Mesenteric fat pad (tissue), 1 donor: Measurements from ENCODE around the gene PTGES3L. TPM values are rescaled to one million over a fixed set of nuclear protein-coding genes. Genes with fewer than 3 reads are reported as not detected.
A peak's percentile ranks its signal among the peaks of the same experiment; 100 is the strongest.

Experiments used
- DNase-seq: peaks from one replicate; pipeline ENCODE4 v3.0.0-alpha.2; 2020; ENCODE audit warnings: low spot score
- long read RNA-seq: library from polyadenylated mRNA; unstranded; transcript quantifications from one replicate; pipeline ENCODE4 v2.0.0, GENCODE V29; 2020
- total RNA-seq: library from RNA; stranded (reverse); fragmentation: NEBNext Ultra II Directional; extraction: Animal tissue kit (Norgen Biotek cat#: 25700); gene quantifications from one replicate; pipeline ENCODE4 v1.2.1, GENCODE V29; 2021
- donor health status: DM: yes; HTN: yes; CAD: no.

The PTGES3L gene
- total RNA-seq, result not detected
- long read RNA-seq, result 0 reads

- DNase-seq, result peak; percentile 87
Observed at GRCh38 chr17:42979511-42980273, at the start of gene PTGES3L. PTGES3L (minus strand) TSS chr17:42980080; CDS start chr17:42980053, 27 bp downstream.

GRCh38 chr17:43028221-43028861 lies 48.5 kb upstream of the PTGES3L start:
- no peak for DNase-seq

GRCh38 chr17:43027091-43028032 lies 47.5 kb upstream of the PTGES3L start:
- no peak for DNase-seq

GRCh38 chr17:43026595-43026994 lies 46.7 kb upstream of the PTGES3L start:
- no peak for DNase-seq

GRCh38 chr17:43025766-43026537 lies 46.1 kb upstream of the PTGES3L start:
- DNase-seq, result no peak

- DNase-seq, result no peak
Observed at GRCh38 chr17:43025290-43025657, 45.4 kb upstream of the PTGES3L start.

GRCh38 chr17:43024407-43025289 lies 44.8 kb upstream of the PTGES3L start, which contains the start of gene RND2:
RND2 (plus strand) TSS chr17:43025231; CDS start chr17:43025348, 117 bp downstream.
- DNase-seq, result no peak

- peak; percentile 94 for DNase-seq
Observed at GRCh38 chr17:43021741-43022512, 42.0 kb upstream of the PTGES3L start, which contains the start of gene VAT1. VAT1 (minus strand) TSS chr17:43022385; CDS start chr17:43022322, 63 bp downstream.

GRCh38 chr17:43020789-43021740 lies 41.2 kb upstream of the PTGES3L start:
- DNase-seq, result peak; percentile 92

GRCh38 chr17:43020030-43020621 lies 40.2 kb upstream of the PTGES3L start:
- no peak for DNase-seq

- DNase-seq, result no peak
Observed at GRCh38 chr17:43019418-43019817, 39.5 kb upstream of the PTGES3L start.

GRCh38 chr17:43018932-43019331 lies 39.1 kb upstream of the PTGES3L start:
- no peak for DNase-seq

- no peak for DNase-seq
Observed at GRCh38 chr17:43018008-43018853, 38.4 kb upstream of the PTGES3L start.

- DNase-seq, result no peak
Observed at GRCh38 chr17:43016216-43016615, 36.3 kb upstream of the PTGES3L start.

- no peak for DNase-seq
Observed at GRCh38 chr17:43015579-43015978, 35.7 kb upstream of the PTGES3L start.
